Testis (tissue), 2 donors: ENCODE measurements around the gene CYB5RL.

ENCODE experiments used
- CTCF ChIP-seq, 3 experiments: fragments of 450-650 bp in 2 of 3; fragments of 200-600 bp in 1 of 3; sonication (generic) in 1 of 3; IDR thresholded peaks; one replicate each; pipeline ENCODE4 v1.5.1; 2016 to 2019; ENCODE audit warnings: antibody characterized with exemption in 3 of 3, mild to moderate bottlenecking in 2 of 3, moderate library complexity in 1 of 3
- POLR2A ChIP-seq: fragments of 450-650 bp; IDR thresholded peaks from one replicate; pipeline ENCODE4 v1.6.1; 2017; ENCODE audit warnings: antibody characterized with exemption, mild to moderate bottlenecking, moderate library complexity

DNA sequence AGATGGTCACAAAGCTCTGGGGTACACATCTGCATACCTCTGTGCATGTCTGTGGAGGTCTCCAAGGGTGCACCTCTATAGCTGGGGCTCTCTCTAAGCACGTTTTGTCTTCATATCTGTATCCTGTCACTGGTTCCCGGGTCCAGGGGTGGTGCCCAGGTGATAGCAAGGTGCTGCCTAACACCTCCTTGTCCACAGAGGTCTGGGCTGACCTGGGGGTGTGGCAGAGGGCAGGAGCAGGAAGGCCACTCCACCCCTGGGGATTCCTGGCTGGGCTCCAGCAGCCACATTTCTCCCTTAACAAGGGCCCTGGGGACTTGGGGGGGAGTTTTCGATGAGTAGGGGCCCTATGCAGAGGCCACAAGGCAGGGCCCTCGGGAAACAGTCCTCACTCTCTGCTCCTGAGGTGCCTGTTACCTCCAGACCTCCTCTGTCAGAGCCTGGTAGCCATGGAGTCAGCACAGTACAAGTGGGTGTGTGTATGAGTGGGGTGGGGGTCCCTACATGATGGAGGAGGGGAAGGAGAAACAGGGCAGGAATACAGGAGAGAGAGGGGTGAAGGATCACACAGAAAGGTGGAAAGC lies 40.0 kb downstream of the CYB5RL start:
- TF ChIP-seq CTCF (IDR thresholded peaks at IDR 0.05): no peak
- no peak for TF ChIP-seq POLR2A
